CD4-positive, alpha-beta T cell treated with Interleukin-2 at 100 ng/mL for 4 hours (primary cell): ENCODE measurements around the gene ARID1B.
A peak's percentile ranks its signal among the peaks of the same experiment; 100 is the strongest.

ENCODE experiments used
- DNase-seq: peaks from one replicate; pipeline ENCODE4 v3.0.0-alpha.2; 2020; ENCODE audit warnings: low spot score

The ARID1B gene

DNA sequence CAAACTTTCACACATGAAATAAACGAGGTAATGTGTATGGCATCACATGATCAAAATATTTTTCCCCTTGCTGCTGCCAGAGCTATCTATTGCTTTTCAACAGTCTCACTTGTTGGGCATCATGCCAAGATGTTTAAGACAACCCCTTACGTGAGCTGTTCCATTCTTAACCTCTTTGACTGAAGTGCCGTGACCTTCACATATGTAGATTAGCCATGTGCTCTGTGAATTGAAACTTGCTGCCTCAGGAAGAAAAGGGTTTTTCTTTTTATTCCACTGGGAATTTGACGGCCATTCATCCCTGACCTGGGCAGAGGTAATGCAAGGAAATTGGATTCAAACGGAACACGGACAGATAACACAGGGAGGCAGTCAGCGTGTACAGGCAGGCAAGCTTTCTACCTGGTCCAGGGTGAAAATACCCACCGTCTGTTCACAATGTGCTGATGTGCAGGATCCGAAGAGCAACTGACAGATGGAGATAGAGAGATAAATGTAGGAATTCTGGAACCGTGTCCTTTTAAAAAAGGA is 14.2 kb downstream of the ARID1B start:
- DNase-seq = peak; percentile 61

- no peak for DNase-seq
These were observed 16.0 kb downstream of the ARID1B start for GRCh38 chr6:156793200-156793599.

GRCh38 chr6:156794546-156795354 is 17.6 kb downstream of the ARID1B start:
- DNase-seq = peak; percentile 22

GRCh38 chr6:156795825-156796224 is 18.6 kb downstream of the ARID1B start:
- no peak for DNase-seq

- no peak for DNase-seq
These were observed 19.4 kb downstream of the ARID1B start for GRCh38 chr6:156796627-156797026.

GRCh38 chr6:156797901-156798735 is 20.9 kb downstream of the ARID1B start:
- no peak for DNase-seq

DNA sequence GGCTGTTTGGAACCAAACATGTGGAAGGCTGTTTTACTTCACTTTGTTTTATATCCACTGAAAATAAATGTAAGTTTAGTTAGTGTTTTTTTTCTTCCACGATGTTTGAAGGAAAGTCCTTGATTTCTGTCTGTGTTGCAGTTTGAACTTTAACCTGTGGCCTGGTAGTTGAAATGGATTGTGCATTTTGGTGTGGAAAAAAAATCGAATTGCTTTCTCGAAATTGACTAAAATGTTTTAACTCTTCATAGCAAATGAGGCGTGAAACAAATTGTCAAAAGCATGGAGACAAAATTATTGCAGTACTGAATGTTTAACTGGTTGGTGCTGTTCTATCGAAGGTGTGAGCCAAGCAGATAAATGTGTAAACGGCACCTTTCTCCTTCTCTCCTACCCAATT is 24.5 kb downstream of the ARID1B start:
- no peak for DNase-seq

DNA sequence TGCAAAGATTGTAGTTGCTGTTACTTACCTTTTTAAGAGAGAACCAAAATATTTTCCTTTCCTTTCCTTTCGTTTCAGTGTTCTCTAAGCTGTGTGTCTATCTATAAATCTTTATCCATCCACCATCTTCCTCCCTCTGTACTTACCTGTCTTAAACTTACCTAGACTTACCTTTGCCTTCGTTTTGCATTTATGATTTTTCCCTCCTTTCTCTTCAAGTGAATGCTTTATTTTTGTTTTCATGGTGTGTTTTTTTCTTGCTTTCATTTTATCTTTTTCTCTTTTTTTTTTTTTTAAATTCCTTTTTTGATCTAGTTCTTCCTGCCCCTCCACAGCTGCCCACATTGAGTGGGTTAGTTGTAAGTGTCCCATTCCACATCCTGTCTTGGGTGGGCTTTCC is 26.2 kb downstream of the ARID1B start:
- DNase-seq = no peak

GRCh38 chr6:156804402-156804801 is 27.2 kb downstream of the ARID1B start:
- DNase-seq = no peak

DNA sequence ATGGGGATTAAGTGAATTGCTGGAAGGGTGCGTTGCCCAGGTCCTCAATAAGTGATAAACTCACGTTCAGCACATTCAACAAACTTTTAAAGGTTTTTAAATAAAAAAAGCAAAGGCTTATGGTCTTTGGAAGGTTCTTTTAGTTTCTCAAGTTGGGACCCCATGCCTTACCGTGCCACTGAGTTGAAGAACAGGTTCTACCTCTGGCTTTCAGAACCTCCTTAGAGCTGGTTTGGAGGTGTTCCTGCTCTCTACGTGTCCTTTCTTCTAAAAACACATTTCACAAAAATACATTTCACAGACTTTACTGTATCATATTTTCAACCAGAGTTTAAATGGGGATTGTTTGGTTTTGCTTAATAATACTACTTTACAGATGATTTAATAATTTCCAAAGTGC is 29.0 kb downstream of the ARID1B start:
- DNase-seq = no peak

GRCh38 chr6:156807028-156807427 is 29.9 kb downstream of the ARID1B start:
- DNase-seq = no peak

GRCh38 chr6:156807795-156808194 is 30.6 kb downstream of the ARID1B start:
- DNase-seq = no peak

DNA sequence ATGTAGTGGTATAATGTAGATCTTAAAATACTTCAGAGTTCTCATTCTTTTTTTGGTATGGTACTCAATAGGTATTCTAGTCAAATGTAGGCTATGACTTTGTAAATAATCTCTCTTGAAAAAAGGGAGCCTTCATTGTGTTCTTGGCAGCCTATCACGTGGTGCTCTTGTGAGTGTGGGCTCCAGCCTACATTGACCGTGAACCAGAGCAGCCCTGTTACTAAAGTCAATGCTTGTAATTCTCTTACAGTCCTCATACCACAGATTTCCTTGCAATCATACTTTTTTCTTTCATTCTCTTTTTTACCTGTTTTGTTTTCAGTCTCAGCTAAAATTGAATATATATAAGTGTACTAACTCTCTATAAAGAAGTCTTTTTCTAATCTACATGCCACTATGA is 31.1 kb downstream of the ARID1B start:
- no peak for DNase-seq

DNA sequence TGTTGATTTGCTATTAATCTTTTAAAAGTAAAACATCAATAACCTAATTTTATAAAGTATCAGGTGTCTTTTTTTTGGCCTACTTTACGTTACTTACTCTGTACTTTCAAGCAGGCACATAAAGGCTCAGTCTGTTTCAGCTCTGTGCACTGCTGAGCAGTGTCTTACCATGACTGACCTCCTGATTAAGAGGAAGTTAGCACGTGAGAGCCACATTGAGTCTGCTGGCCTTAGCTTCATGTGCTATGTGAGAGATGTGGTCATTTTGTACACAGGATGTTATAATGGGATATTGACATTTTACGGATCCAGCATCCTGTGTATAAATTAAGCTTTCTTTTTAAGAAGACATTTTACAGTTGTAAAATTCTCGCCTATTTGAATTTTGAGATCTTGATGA is 31.9 kb downstream of the ARID1B start:
- DNase-seq = no peak

DNA sequence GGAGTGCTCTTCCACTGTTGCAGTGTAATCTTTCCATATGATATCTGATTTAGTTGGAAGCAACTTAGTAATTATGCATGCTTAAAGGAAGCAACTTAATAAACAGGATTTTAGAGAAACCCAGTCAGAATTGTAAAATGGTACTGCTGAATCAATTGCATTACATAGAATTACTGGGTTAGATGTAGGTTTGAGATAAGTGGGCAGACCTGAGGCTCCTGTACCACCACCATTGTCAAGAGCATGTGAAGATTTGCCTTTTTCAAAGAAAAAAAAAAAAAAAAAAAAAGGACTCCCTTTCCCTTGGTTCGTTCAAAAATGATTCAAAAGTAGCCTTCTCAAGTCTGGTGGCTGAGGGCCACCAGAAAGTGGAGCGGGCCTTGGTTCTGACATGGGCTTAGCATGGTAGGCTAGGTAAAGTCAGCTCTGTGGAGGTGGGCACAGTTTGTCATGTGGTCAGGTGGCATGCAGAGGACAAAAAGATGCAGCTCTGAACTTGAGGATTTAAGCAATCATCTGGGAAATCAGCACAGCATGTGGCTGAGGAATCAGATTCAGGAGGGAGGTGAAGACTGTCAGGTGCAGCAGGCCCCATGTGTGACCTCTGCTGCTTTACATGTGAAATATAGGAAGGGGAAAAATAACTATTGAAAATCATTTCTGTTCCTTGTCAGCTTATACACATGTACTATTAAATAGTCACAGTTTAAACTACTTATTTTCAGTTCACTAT is 32.4 kb downstream of the ARID1B start:
- DNase-seq = no peak

- no peak for DNase-seq
These were observed 36.9 kb downstream of the ARID1B start for GRCh38 chr6:156814036-156814581.

DNA sequence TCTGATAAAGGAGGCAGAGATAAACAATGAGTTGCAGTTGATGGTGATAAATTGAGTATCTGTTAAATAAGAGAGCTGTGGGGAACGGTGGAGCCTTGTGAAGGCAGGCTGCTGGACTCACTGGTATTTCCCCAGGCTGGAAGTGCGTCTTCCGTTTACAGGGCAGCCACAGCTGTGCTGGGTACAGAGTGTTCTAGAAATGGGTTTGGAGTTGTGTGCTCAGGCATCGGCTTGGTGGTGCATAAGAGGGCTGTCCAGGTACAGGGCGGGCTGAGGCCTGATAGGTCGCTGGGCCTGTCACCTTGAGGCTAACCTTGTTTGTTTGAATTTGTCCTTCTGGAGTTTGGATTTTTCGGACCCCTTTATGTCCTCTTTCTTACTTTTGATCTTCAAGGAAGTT is 39.3 kb downstream of the ARID1B start:
- no peak for DNase-seq

DNA sequence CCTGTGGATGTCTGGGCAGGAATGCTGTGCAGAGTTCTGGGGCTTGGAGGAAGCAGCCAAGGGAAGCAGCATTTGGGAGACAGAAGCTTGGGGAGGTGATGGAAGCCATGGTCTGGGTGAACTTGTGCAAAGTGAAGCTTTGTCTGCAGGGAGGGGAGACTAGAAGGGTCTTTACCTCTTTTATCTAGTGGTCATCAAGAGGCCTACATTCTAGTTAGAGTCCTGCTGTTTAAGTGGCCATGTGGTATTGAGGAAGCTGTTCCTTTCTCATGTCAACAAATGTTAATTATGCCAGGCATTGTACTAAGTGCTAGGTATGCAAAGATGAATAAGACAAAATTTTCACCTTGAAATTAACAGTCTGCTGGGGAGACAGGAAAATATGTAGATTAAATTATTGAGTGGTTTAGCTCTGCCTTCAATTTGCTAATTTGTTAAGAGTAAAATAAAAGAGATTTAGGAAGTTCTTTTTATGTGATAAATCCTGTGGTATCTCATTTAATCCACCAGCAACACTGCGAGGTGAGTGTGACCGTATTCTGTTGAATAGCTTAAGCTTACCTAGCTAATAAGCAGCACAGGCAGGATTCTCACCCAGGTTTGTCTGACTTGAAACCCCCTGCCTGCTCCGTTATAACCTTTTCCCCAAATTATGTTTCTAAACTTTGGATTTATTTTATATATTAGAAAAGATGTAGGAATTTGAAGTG is 43.1 kb downstream of the ARID1B start:
- no peak for DNase-seq

- DNase-seq = no peak
These were observed 44.5 kb downstream of the ARID1B start for GRCh38 chr6:156821707-156822106.

- no peak for DNase-seq
These were observed 45.6 kb downstream of the ARID1B start for GRCh38 chr6:156822747-156823206.

- DNase-seq = no peak
These were observed 47.0 kb downstream of the ARID1B start for GRCh38 chr6:156824142-156824541.
